SU-DHL-6 (cell line): Measurements from ENCODE around the gene PIGX.

Experiments
- H2AFZ ChIP-seq: fragments of 200-600 bp; sonication (generic); 2 replicates; pipeline ENCODE4 v1.6.1; 2014; ENCODE audit warnings: low read depth, mild to moderate bottlenecking, moderate library complexity, mixed read lengths, antibody characterized with exemption, low read length; ENCODE audit not compliant: severe bottlenecking
- H3F3A ChIP-seq: fragments of 200-600 bp; shearing (Covaris generic); 2 replicates; pipeline ENCODE4 v1.6.0; 2016; ENCODE audit warnings: antibody characterized with exemption, mild to moderate bottlenecking; ENCODE audit not compliant: insufficient read depth
- H3K27ac ChIP-seq: fragments of 200-600 bp; sonication (generic); 2 replicates; pipeline ENCODE4 v1.5.1; 2016; ENCODE audit warnings: low read depth, mild to moderate bottlenecking, low read length, moderate library complexity, mixed read lengths
- H3K27me3 ChIP-seq: fragments of 200-600 bp; sonication (generic), shearing (Covaris generic); 2 replicates; pipeline ENCODE4 v1.6.0; 2014; ENCODE audit warnings: mild to moderate bottlenecking, low read length
- H3K36me3 ChIP-seq: fragments of 200-600 bp; sonication (generic); 2 replicates; pipeline ENCODE4 v1.6.1; 2014; ENCODE audit warnings: mild to moderate bottlenecking, low read length, mixed read lengths
- H3K4me2 ChIP-seq: fragments of 300-600, 200-600 bp; shearing (Covaris generic), sonication (generic); 2 replicates; pipeline ENCODE4 v1.6.0; 2014; ENCODE audit warnings: low read length, low read depth, mild to moderate bottlenecking; ENCODE audit not compliant: poor library complexity, severe bottlenecking
- H3K4me3 ChIP-seq: fragments of 200-600 bp; sonication (generic); 2 replicates; pipeline ENCODE4 v1.5.1; 2014; ENCODE audit warnings: antibody characterized with exemption, low read length, mild to moderate bottlenecking, mixed read lengths; ENCODE audit not compliant: insufficient read depth, poor library complexity, severe bottlenecking
- H3K79me2 ChIP-seq: fragments of 200-600 bp; sonication (generic); 2 replicates; pipeline ENCODE4 v1.6.1; 2014; ENCODE audit warnings: mild to moderate bottlenecking, low read length, moderate library complexity; ENCODE audit not compliant: insufficient read depth
- H3K9ac ChIP-seq: fragments of 200-600 bp; sonication (generic); 2 replicates; pipeline ENCODE4 v1.7.0; 2014; ENCODE audit warnings: mild to moderate bottlenecking, low read length
- H3K9me2 ChIP-seq: fragments of 200-600 bp; sonication (generic); replicated peaks from 2 replicates; pipeline ENCODE4 v1.6.1; 2014; ENCODE audit warnings: low read length; ENCODE audit not compliant: insufficient read depth
- H3K9me3 ChIP-seq: fragments of 200-600 bp; sonication (generic); 2 replicates; pipeline ENCODE4 v1.6.1; 2014; ENCODE audit warnings: low read length, mixed read lengths; ENCODE audit not compliant: insufficient read depth
- H4K20me1 ChIP-seq: fragments of 200-600 bp; sonication (generic); 2 replicates; pipeline ENCODE4 v1.6.1; 2014; ENCODE audit warnings: low read depth, mild to moderate bottlenecking, antibody characterized with exemption, low read length, moderate library complexity, mixed read lengths
- CTCF ChIP-seq: fragments of 200-600 bp; sonication (generic); IDR thresholded peaks from one replicate; pipeline ENCODE4 v1.5.1; 2017; ENCODE audit warnings: antibody characterized with exemption, mild to moderate bottlenecking, low read length, moderate library complexity; ENCODE audit not compliant: insufficient read depth, poor library complexity, severe bottlenecking
- EZH2phosphoT487 ChIP-seq: fragments of 200-600 bp; sonication (generic), shearing (Covaris generic); conservative IDR thresholded peaks from 2 replicates; pipeline ENCODE4 v1.6.1; 2018; ENCODE audit warnings: mild to moderate bottlenecking, antibody characterized with exemption, low read length, moderate library complexity, mixed read lengths

PIGX gene

GRCh38 chr3:196711838-196712513 lies at the start of gene PIGX, which contains the start of gene CEP19:
Gene PIGX (plus strand): TSS chr3:196712377.
Gene CEP19 (minus strand): TSS chr3:196712250. CDS start chr3:196708657, 3,593 bp downstream.
- Histone ChIP-seq H3K9me3 (no peaks in the 10 kb centered on the region), H3K9me2 (no peaks in the 10 kb centered on the region), H3K79me2 (no peaks in the 10 kb centered on the region; the same call in 1 of the 2 replicates), H3K4me2 (peak within 1 kb of the TSS; percentile 59), H3K27ac (peak within 1 kb of the TSS; percentile 33), H3K27me3 (no peaks in the 10 kb centered on the region), H2AFZ (peak within 1 kb of the TSS; percentile 88), H3F3A (peaks cover 4% of the 10 kb centered on the region; the same call in 1 of the 2 replicates), H3K9ac (peak within 1 kb of the TSS; percentile 94), H3K36me3 (no peaks in the 10 kb centered on the region), H3K4me3 (peak within 1 kb of the TSS; percentile 63), H4K20me1 (no peaks in the 10 kb centered on the region)
- TF ChIP-seq EZH2phosphoT487, result no peak
- no peak for TF ChIP-seq CTCF

- no peak for TF ChIP-seq EZH2phosphoT487
- TF ChIP-seq CTCF, result no peak
- Histone ChIP-seq H2AFZ (no peak overlapping the region), H3K4me3 (no peak overlapping the region)
These were observed 49.2 kb upstream of the PIGX start for GRCh38 chr3:196662711-196663571.

GRCh38 chr3:196666001-196666867 lies 45.9 kb upstream of the PIGX start:
- H3K4me2 ChIP-seq, result no peak overlapping the region
- H3K9ac ChIP-seq, result no peak overlapping the region
- H3K79me2 ChIP-seq, result no peaks in the 10 kb centered on the region
- H3K27ac ChIP-seq, result no peak overlapping the region
- no peak overlapping the region for H3K4me3 ChIP-seq
- no peak overlapping the region for H2AFZ ChIP-seq
- no peaks in the 10 kb centered on the region for H3F3A ChIP-seq
- H3K9me3 ChIP-seq, result no peaks in the 10 kb centered on the region
- H3K36me3 ChIP-seq, result no peaks in the 10 kb centered on the region
- no peaks in the 10 kb centered on the region for H4K20me1 ChIP-seq
- TF ChIP-seq CTCF (no peak), EZH2phosphoT487 (no peak)
- H3K27me3 ChIP-seq, result no peaks in the 10 kb centered on the region
- H3K9me2 ChIP-seq, result no peaks in the 10 kb centered on the region

More at GRCh38 chr3:196662711-196663571, 49.2 kb upstream of the PIGX start:
- no peaks in the 10 kb centered on the region for H4K20me1 ChIP-seq
- H3K9me2 ChIP-seq, result no peaks in the 10 kb centered on the region
- no peaks in the 10 kb centered on the region for H3K27me3 ChIP-seq
- H3K79me2 ChIP-seq, result no peaks in the 10 kb centered on the region
- H3K9me3 ChIP-seq, result no peaks in the 10 kb centered on the region
- no peaks in the 10 kb centered on the region for H3F3A ChIP-seq
- no peak overlapping the region for H3K27ac ChIP-seq
- no peak overlapping the region for H3K4me2 ChIP-seq
- no peak overlapping the region for H3K9ac ChIP-seq
- no peaks in the 10 kb centered on the region for H3K36me3 ChIP-seq
